Fibroblast of skin of scalp (primary cell): ENCODE results near the gene EVX2.

Experiments used
- DNase-seq: peaks from one replicate; pipeline ENCODE4 v3.0.0-alpha.2; 2013

Gene EVX2

GRCh38 chr2:176056406-176056805 lies 27.4 kb downstream of the EVX2 start:
- peak; percentile 6 for DNase-seq

GRCh38 chr2:176039375-176039774 lies 44.4 kb downstream of the EVX2 start:
- DNase-seq = no peak

- no peak for DNase-seq
Observed at GRCh38 chr2:176038694-176039093, 45.1 kb downstream of the EVX2 start.

- DNase-seq = no peak
Observed at GRCh38 chr2:176035013-176035691, 48.6 kb downstream of the EVX2 start.

GRCh38 chr2:176027806-176028205 lies 56.0 kb downstream of the EVX2 start:
- no peak for DNase-seq
